Ishikawa (cell line): Measurements from ENCODE around the gene RBM42.
A peak's percentile ranks its signal among the peaks of the same experiment; 100 is the strongest.

ENCODE experiments used
- CEBPB ChIP-seq: IDR thresholded peaks from 2 replicates; pipeline ENCODE4 v1.6.1; 2012
- CREB1 ChIP-seq: IDR thresholded peaks from 2 replicates; pipeline ENCODE4 v1.6.1; 2012; ENCODE audit warnings: low read depth
- EGR1 ChIP-seq: IDR thresholded peaks from 2 replicates; pipeline ENCODE4 v1.6.1; 2012
- EP300 ChIP-seq: IDR thresholded peaks from 2 replicates; pipeline ENCODE4 v1.6.1; 2012; ENCODE audit warnings: borderline replicate concordance
- FOXM1 ChIP-seq: IDR thresholded peaks from 2 replicates; pipeline ENCODE4 v1.6.1; 2012; ENCODE audit warnings: low read depth, borderline replicate concordance
- MAX ChIP-seq: IDR thresholded peaks from 2 replicates; pipeline ENCODE4 v1.6.1; 2012
- NFIC ChIP-seq: IDR thresholded peaks from 2 replicates; pipeline ENCODE4 v1.6.1; 2012
- RAD21 ChIP-seq: IDR thresholded peaks from 2 replicates; pipeline ENCODE4 v1.6.1; 2012; ENCODE audit warnings: low read depth
- REST ChIP-seq: IDR thresholded peaks from 2 replicates; pipeline ENCODE4 v1.6.1; 2012; ENCODE audit warnings: low read depth, mild to moderate bottlenecking
- TCF12 ChIP-seq: IDR thresholded peaks from 2 replicates; pipeline ENCODE4 v1.6.1; 2012; ENCODE audit warnings: low read depth
- TEAD4 ChIP-seq: IDR thresholded peaks from 2 replicates; pipeline ENCODE4 v1.6.1; 2012
- USF1 ChIP-seq: IDR thresholded peaks from 2 replicates; pipeline ENCODE4 v1.6.1; 2012
- YY1 ChIP-seq: IDR thresholded peaks from 2 replicates; pipeline ENCODE4 v1.6.1; 2012; ENCODE audit warnings: low read depth
- ZBTB7A ChIP-seq: IDR thresholded peaks from 2 replicates; pipeline ENCODE4 v1.6.1; 2012; ENCODE audit warnings: low read depth

The RBM42 gene, protein sequence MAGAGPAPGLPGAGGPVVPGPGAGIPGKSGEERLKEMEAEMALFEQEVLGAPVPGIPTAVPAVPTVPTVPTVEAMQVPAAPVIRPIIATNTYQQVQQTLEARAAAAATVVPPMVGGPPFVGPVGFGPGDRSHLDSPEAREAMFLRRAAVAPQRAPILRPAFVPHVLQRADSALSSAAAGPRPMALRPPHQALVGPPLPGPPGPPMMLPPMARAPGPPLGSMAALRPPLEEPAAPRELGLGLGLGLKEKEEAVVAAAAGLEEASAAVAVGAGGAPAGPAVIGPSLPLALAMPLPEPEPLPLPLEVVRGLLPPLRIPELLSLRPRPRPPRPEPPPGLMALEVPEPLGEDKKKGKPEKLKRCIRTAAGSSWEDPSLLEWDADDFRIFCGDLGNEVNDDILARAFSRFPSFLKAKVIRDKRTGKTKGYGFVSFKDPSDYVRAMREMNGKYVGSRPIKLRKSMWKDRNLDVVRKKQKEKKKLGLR

DNA sequence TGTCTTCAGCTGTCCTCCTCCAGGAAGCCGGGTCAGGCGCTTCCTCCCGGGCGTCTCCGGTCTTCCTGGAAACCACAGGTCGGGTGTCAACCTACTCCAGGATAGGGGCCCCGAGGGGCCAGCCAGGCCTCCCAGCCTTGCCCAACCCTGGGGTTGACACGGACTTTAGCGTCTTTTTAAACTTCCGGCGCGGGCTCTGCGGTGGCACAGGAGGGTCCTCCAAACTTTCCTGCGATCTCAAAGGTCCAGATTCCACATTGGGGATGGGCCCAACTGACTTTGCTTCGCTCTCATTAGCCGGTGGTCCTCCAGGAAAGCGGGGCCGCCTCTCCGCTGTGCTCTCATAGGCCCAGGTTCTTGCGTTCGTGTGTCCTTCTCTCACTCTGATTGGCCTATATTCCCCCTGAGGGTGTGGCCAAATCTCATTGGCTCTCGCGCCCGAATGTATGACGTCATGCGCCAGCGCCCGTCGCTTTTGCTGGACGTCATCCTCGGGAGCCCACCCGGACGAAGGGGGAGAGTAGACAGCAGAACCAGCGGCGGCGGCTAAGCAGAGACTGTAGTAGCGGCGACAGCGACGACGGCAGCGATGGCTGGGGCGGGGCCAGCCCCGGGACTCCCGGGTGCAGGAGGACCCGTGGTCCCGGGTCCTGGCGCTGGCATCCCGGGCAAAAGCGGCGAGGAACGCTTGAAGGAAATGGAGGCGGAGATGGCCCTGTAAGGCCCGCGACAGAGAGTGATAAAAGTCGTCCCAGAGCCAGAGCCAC, at the start of gene RBM42:
RBM42 (plus strand) TSS at position 472 of the 767 bp plus-strand sequence; CDS start at position 590, 118 bp downstream.
- peak; percentile 23; the same call in 1 of the 2 replicates for TF ChIP-seq MAX
- TF ChIP-seq NFIC, result no peak
- TF ChIP-seq USF1, result no peak
- TF ChIP-seq ZBTB7A, result 0 out of 2 replicates have a peak, but pooled peaks have one; percentile 65
- TF ChIP-seq CEBPB, result no peak
- TF ChIP-seq TCF12, result no peak
- TF ChIP-seq CREB1, result peak; percentile 100

DNA sequence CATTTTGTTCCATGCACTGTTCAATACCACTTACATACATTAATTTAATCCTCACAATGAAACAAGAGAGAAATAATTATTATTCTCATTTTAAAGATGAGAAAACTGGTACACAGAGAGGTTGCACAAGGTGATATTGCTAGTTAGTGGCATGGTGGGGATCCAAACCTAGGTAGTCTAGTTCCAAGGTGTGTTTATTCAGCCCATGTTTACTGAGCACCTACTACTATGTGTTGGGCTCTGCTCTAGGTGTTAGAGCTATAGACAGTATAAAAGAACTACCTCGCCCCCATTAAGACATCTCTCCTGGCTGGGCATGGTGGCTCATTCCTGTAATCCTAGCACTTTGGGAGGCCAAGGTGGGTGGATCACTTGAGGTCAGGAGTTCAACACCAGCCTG, 46.1 kb upstream of the RBM42 start:
- TF ChIP-seq CEBPB, result no peak
- no peak for TF ChIP-seq ZBTB7A
- TF ChIP-seq REST, result no peak
- no peak for TF ChIP-seq RAD21

- TF ChIP-seq CEBPB (no peak), USF1 (no peak), CREB1 (no peak), YY1 (no peak), EGR1 (no peak), REST (no peak)
Observed at GRCh38 chr19:35585848-35586247, 43.0 kb upstream of the RBM42 start, which contains the start of gene PMIS2. PMIS2 (plus strand) TSS chr19:35586173; CDS start chr19:35586260, 87 bp downstream.

GRCh38 chr19:35587321-35587720, 41.5 kb upstream of the RBM42 start:
- TF ChIP-seq YY1, result no peak
- no peak for TF ChIP-seq MAX
- TF ChIP-seq USF1, result no peak
- TF ChIP-seq EGR1, result no peak
- no peak for TF ChIP-seq ZBTB7A
- TF ChIP-seq TEAD4, result no peak

- TF ChIP-seq REST (no peak), FOXM1 (no peak), MAX (no peak), RAD21 (no peak), ZBTB7A (no peak), CEBPB (no peak), EP300 (no peak)
Observed at GRCh38 chr19:35590875-35591274, 38.0 kb upstream of the RBM42 start.
